ENCODE measurements around the gene EME2.

The EME2 gene

GRCh38 chr16:1778200-1779179, 5.9 kb downstream of the EME2 start:
- DNase-seq = no peak

- no peak for DNase-seq
Measured at GRCh38 chr16:1779234-1779701, 6.7 kb downstream of the EME2 start.

GRCh38 chr16:1779741-1780676, 7.4 kb downstream of the EME2 start:
- no peak for DNase-seq

GRCh38 chr16:1780677-1781072, 8.1 kb downstream of the EME2 start:
- DNase-seq = no peak

- DNase-seq = no peak
Measured at GRCh38 chr16:1781254-1781653, 8.6 kb downstream of the EME2 start.

- peak; percentile 24 to 43 for DNase-seq
Measured at GRCh38 chr16:1781758-1782407, 9.3 kb downstream of the EME2 start.

GRCh38 chr16:1782408-1783264, 10.0 kb downstream of the EME2 start, which contains the start of the genes NUBP2 and SPSB3:
Gene NUBP2, plus strand, starts transcription at chr16:1782960. Its CDS starts 61 bp downstream, at chr16:1783021.
Gene SPSB3, minus strand, starts transcription at chr16:1782571. Its CDS starts 1,088 bp downstream, at chr16:1781483.
- peak; percentile 100 for DNase-seq

GRCh38 chr16:1784977-1785845, 12.6 kb downstream of the EME2 start:
- DNase-seq = no peak

GRCh38 chr16:1785846-1786170, 13.2 kb downstream of the EME2 start:
- no peak for DNase-seq

GRCh38 chr16:1786242-1787055, 13.8 kb downstream of the EME2 start:
- DNase-seq = no peak

- DNase-seq = no peak
Measured at GRCh38 chr16:1787056-1787321, 14.4 kb downstream of the EME2 start.

- DNase-seq = no peak
Measured at GRCh38 chr16:1787322-1788094, 14.9 kb downstream of the EME2 start.

- DNase-seq = no peak
Measured at GRCh38 chr16:1788095-1788707, 15.6 kb downstream of the EME2 start.

GRCh38 chr16:1788708-1789100, 16.1 kb downstream of the EME2 start:
- no peak for DNase-seq

GRCh38 chr16:1789643-1790045, 17.0 kb downstream of the EME2 start:
- no peak for DNase-seq

- no peak for DNase-seq
Measured at GRCh38 chr16:1790261-1790610, 17.6 kb downstream of the EME2 start.

- DNase-seq = no peak
Measured at GRCh38 chr16:1790611-1791255, 18.1 kb downstream of the EME2 start.

- no peak for DNase-seq
Measured at GRCh38 chr16:1791256-1791942, 18.8 kb downstream of the EME2 start.

Measured in inflammatory macrophage (primary cell).